GM11168 (cell line): ENCODE data around the gene TRIM15.
"Not testable (repeated sequence)": the region's sequence is repeated elsewhere in the genome, so short reads cannot be mapped to it uniquely, and the experiment has no call there.

ENCODE experiments used
- in situ Hi-C: fragments of 300-500 bp; cut with MboI; formaldehyde crosslinking; loops from one replicate; pipeline ENCODE4 v1.12.0; 2022; ENCODE audit warnings: low sequenced_read_pairs; ENCODE audit not compliant: unreplicated experiment

The TRIM15 gene

GRCh38 chr6:30221395-30221794, 58.0 kb downstream of the TRIM15 start:
- in situ Hi-C loops, result not testable (repeated sequence)

GRCh38 chr6:30221956-30222355, 58.6 kb downstream of the TRIM15 start:
- in situ Hi-C loops, result not testable (repeated sequence)
